Ishikawa (cell line): Measurements from ENCODE around the gene DNAH2.

Experiments used
- EP300 ChIP-seq: IDR thresholded peaks from 2 replicates; pipeline ENCODE4 v1.6.1; 2012; ENCODE audit warnings: borderline replicate concordance
- TF ChIP-seq, protein P1 (sequence below): IDR thresholded peaks from 2 replicates; pipeline ENCODE4 v1.6.1; 2012

DNA sequence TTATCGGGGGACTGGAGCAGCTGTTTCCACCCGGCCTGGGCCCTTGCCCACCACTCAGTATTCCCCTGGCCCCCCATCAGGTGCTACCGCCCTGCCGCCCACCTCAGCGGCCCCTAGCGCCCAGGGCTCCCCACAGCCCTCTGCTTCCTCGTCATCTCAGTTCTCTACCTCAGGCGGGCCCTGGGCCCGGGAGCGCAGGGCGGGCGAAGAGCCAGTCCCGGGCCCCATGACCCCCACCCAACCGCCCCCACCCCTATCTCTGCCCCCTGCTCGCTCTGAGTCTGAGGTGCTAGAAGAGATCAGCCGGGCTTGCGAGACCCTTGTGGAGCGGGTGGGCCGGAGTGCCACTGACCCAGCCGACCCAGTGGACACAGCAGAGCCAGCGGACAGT is 131.2 kb downstream of the DNAH2 start:
- TF ChIP-seq EP300 = no peak
- TF ChIP-seq, protein P1, sequence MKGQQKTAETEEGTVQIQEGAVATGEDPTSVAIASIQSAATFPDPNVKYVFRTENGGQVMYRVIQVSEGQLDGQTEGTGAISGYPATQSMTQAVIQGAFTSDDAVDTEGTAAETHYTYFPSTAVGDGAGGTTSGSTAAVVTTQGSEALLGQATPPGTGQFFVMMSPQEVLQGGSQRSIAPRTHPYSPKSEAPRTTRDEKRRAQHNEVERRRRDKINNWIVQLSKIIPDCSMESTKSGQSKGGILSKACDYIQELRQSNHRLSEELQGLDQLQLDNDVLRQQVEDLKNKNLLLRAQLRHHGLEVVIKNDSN = no peak
